HG03108 (cell line): ENCODE measurements around the gene HRH2.
A peak's percentile ranks its signal among the peaks of the same experiment; 100 is the strongest.
"Not testable (repeated sequence)": the region's sequence is repeated elsewhere in the genome, so short reads cannot be mapped to it uniquely, and the experiment has no call there.

Experiments used
- ATAC-seq: cut with Tn5 transposase; IDR thresholded peaks from one replicate; pipeline ENCODE4 v1.9.1; 2021; ENCODE audit warnings: moderate library complexity; ENCODE audit not compliant: unreplicated experiment

Gene HRH2

GRCh38 chr5:175646251-175646650 is 11.6 kb upstream of the HRH2 start:
- ATAC-seq, result no peak

GRCh38 chr5:175649967-175650366 is 7.9 kb upstream of the HRH2 start:
- ATAC-seq, result no peak

DNA sequence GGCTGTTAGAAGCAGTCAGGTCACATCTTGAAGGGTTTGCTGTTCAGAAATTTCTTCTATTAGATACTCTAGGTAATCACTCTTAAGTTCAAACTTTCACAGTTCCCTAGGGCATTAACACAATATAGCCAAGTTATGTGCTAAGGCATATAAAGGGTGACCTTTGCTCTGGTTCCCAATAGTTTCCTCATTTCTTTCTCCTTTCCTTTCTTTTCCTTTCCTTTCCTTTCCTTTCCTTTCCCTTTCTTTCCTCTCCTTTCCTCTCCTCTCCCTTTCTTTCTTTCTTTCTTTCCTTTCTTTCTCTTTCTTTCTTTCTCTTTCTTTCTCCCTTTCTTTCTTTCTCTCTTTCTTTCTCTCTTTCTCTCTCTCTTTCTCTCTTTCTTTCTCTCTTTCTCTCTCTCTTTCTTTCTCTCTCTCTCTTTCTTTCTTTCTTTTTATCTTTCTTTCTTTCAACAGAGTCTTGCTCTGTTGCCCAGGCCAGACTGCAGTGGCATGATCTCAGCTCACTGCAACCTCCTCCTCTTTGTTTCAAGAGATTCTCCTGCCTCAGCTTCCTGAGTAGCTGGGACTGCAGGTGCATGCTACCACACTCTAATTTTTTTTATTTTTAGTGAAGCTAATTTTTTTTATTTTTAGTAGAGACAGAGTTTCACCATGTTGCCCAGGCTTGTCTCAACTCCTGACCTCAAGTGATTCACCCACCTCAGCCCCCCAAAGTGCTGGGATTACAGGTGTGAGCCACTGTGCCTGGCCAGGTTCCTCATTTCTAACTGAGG is 7.3 kb upstream of the HRH2 start:
- not testable (repeated sequence) for ATAC-seq

GRCh38 chr5:175652741-175653663 is 4.9 kb upstream of the HRH2 start:
- peak; percentile 72 for ATAC-seq

DNA sequence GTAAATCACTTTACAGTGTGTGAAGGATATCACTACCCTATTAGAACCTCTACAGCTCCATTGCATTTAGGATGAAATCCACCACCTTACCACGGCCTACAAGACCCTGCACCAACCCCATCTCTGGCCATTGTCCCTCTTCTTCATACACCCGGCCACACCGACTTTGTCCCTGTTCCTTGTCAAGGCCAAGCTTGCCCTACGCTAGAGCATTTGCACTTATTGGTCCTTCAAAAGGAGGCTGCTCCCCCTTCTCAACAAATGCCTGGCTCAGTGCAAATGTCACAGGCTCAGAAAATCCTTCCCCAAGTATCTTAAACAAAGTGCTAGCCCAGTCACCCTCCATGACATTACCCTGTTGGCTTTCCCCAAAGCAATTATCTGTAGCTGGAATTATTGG is 4.1 kb upstream of the HRH2 start:
- no peak for ATAC-seq

DNA sequence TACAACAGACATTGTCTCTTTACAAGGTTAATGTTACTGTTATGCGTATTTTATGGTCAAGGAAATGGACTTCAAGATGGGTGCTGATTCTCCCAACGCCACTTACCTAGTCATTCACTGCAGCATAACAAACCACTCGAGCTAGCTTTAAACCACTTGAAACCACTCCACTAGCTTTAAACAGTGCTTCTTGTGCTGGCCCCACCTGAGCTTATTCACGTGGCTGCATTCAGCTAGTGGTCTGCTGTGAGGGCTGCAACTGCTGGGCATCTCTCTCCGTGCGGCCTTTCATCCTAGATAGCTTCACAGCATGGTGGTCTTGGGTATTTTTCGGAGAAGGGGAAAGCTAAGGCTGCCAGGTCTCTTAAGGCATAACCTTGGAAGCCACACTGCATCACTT is 3.5 kb upstream of the HRH2 start:
- no peak for ATAC-seq

DNA sequence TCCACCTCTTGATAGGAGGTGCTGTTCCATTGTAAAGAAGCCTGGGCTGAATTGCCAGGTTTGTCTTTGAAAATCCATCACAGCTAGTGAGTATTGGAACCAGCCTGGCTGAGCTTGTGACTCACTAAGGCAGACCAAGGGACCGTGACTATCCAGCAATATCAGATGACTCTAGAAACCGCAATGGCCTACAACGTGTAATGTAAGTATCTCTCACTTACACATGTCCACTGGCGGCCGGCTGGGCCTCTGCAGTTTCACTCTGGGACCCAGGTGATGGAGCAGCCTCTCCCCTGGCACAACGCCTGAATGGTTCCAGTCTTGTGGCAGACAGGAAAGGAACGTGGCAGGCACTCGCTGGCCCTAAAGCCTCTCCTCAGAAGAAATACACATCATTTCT is 3.1 kb upstream of the HRH2 start:
- no peak for ATAC-seq

- no peak for ATAC-seq
Measured at GRCh38 chr5:175655411-175655810, 2.5 kb upstream of the HRH2 start.

GRCh38 chr5:175656966-175657365 is 905 bp upstream of the HRH2 start:
- ATAC-seq, result no peak

DNA sequence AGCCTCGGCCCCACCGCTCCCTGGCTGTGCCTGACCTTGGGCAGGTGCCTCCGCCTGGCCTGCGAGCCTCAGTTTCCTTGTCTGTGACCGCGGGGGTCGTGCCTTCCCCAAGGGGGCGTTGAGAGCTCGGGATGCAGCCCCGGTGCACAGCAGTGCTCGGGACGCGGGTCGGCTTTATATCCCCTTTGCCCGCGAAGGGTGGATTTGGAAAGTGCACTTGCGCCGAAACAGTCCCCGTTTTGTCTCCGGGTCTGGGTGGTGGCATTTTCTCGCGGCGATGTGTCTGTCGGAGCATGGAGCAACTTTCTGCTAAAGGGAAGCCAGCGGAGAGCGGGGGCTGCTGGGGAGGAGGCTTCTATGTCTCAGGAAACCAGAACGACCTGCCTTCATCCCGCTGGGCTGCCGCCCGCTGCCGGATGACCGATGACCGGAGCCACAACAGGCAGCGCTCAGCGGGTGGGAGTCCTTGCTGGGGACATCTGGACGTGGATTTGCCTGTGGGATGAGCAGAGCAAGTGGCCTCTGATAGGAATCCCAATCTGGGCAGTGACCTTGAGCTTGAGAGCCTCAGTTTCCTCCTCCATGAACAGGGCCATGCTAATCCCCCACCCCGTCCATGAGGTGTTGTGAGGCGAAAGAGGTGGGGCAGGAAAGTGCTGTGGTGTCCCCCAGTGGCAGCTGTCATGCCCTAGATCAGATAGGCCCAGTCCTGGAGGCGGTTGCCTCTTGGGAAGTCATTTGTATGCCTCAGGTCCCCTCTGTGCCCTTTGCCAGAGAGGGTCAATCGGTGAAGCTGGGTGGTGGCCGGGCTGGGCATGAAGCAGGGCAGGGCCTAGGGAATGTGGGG is 651 bp downstream of the HRH2 start:
- no peak for ATAC-seq

DNA sequence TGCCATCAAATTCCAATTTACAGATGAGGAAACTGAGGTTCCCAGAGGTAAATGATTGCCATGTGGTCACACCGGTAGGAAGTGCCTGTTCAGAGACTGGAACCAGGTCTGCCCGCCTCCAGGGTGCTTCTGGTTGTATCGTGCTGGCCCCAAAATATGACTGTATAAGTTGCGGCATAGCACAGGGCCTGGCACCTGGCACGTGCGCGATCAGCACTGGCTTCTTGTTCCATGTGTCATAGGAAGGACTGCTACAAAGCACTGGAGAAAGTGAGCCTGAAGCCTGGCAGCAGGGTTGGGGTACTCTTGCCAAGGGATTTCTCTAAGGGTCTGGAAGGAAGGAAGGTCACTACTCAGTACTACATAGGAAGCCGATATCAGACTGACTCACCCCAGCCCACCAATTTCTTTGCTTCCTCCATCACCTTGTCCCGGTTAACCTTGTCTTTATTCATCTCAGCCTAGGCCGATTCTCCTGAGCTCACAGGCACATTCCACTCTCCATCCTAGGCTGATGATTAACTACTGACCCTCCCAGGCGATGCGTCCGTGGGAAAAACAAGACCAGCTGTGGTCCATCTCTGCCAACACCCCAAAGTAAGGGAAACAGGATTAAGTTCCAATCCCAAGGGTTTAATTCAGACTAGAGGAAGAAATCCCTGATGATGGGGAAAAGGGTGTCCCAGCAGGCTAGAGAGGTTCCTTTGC is 1.8 kb downstream of the HRH2 start:
- no peak for ATAC-seq

GRCh38 chr5:175663186-175664184 is 5.6 kb downstream of the HRH2 start:
- ATAC-seq, result no peak

DNA sequence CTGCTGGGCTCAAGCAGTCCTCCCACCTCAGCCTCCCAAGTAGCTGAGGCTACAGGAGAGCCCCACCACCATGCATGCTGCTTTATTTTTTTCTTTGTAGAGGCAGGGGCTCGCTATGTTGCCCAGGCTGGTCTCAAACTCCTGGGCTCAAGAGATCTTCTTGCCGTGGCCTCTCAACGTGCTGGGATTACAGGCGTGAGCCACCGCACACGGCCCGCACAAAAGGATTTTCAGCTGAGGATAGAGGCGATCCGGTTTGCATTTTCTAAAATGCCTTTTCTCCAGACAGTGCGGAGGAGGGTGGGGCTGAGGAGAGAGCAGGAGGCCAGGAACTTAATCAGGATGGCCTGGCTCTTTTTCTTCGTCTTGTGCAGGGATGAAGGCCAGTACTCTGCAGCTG is 6.9 kb downstream of the HRH2 start:
- no peak for ATAC-seq

GRCh38 chr5:175666216-175666615 is 8.3 kb downstream of the HRH2 start:
- no peak for ATAC-seq

DNA sequence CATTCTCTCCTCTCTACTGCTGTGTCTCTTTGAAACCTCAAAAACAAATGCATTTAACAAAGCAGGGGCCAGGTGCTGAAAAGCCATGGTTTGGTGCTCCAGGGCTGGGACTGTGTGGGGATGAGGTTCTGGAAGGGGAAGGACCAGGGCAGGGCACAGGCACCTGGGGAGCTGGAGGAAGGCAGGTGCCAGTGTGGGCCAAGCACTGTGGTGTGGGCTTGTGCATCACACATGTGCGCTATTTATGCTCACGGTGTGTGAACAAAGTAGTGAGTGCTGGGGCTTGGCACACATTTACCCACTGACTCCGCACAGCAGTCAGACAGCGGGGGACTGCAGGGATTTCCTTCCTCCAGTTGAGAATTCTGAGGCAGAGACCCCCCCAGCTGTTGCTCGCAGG is 10.1 kb downstream of the HRH2 start:
- ATAC-seq, result no peak

GRCh38 chr5:175670372-175670771 is 12.5 kb downstream of the HRH2 start:
- no peak for ATAC-seq

DNA sequence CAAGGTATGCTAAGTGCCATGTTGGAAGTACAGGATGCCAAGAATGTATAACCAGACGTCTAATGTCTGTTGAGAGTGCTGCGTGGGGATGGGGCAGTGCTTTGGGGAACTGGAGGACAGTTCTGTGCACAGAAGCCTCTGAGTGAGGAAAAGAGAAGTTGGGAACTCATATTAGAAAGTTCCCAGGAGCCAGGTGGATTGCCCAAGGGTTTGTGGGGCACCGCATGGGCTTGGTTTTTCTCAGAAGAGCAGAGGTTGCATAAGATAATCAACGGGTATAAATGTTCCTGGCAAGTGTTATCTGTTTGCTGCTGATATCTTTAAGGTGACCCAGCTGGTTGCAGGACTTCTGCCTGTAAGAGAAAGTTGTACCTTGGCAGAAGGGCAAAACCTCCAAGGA is 13.1 kb downstream of the HRH2 start:
- ATAC-seq, result no peak

- no peak for ATAC-seq
Measured at GRCh38 chr5:175672976-175673648, 15.2 kb downstream of the HRH2 start.
